A549 (cell line): ENCODE data around the gene MRPL20.

Experiments
- BHLHE40 ChIP-seq: IDR thresholded peaks from 2 replicates; pipeline ENCODE4 v1.6.1; 2012; ENCODE audit warnings: low read depth, low read length, inconsistent platforms
- CHD2 ChIP-seq: fragments of 150-350 bp; IDR thresholded peaks from 2 replicates; pipeline ENCODE4 v1.6.1; 2014; ENCODE audit warnings: low read length; ENCODE audit not compliant: partially characterized antibody
- JUNB ChIP-seq: fragments of >200 bp; sonication (Bioruptor Twin); formaldehyde crosslinking; IDR thresholded peaks from 2 replicates; pipeline ENCODE4 v1.6.1; 2016
- MAFK ChIP-seq: fragments of 450-650 bp; IDR thresholded peaks from 2 replicates; pipeline ENCODE4 v1.6.1; 2014; ENCODE audit not compliant: partially characterized antibody
- POLR2A ChIP-seq: IDR thresholded peaks from 2 replicates; pipeline ENCODE4 v1.6.1; 2012; ENCODE audit warnings: mild to moderate bottlenecking, low read length
- RARB ChIP-seq: fragments of 250-450 bp; sonication (Bioruptor Pico); IDR thresholded peaks from 2 replicates; pipeline ENCODE4 v1.8.0; 2021; ENCODE audit warnings: mild to moderate bottlenecking, moderate library complexity
- RFX5 ChIP-seq: fragments of 450-650 bp; IDR thresholded peaks from 2 replicates; pipeline ENCODE4 v1.7.1; 2014; ENCODE audit warnings: antibody characterized with exemption, mild to moderate bottlenecking, moderate library complexity
- TF ChIP-seq, protein P1 (sequence below): fragments of >200 bp; sonication (Bioruptor Twin); formaldehyde crosslinking; IDR thresholded peaks from 3 replicates; pipeline ENCODE4 v1.5.1; 2016
- TF ChIP-seq, protein P2 (sequence below): fragments of 450-650 bp; IDR thresholded peaks from 2 replicates; pipeline ENCODE4 v1.6.1; 2014; ENCODE audit warnings: antibody characterized with exemption
- TF ChIP-seq, protein P3 (sequence below): IDR thresholded peaks from 2 replicates; pipeline ENCODE4 v1.6.1; 2012

DNA sequence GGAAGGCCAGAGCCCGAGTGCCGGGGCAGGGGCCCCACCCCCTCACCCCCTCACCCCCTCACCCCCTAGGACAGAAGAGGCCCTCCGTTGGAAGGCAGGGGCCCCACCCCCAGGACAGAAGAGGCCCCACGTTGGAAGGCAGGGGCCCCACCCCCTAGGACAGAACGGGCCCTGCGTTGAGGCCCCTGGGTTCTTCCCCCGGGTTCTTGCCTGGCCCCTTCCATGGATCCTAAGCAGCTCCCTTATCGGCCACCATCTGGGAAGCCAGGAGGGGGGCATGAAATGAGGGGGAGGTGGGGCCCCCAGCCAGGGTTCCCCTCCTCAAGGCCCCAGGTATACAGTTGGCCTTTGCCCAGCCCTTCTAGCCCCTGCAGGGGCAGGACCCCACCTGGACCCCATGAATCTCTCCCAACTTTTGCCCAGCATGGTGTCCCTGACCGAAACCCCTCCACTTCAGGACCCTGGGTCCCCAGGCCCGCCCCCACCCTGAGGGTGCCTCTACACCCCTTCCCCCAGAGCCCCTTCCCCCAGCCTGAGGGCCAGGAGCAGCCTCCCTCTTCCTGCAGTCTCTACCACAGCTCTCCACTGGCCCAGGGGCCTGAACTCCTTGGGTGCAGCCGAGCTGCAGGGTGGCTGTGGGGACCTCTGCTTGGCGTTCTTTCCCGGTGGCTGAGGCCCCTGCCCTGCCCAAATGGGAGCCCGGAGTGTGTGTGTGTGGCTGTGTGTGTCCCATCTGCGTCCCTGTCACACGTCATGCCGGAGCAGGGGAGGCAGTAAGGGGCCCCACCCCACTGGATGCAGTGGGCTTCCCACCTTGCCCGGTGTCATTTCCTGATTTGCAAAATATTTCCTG, 24.1 kb upstream of the MRPL20 start:
- TF ChIP-seq, protein P1, sequence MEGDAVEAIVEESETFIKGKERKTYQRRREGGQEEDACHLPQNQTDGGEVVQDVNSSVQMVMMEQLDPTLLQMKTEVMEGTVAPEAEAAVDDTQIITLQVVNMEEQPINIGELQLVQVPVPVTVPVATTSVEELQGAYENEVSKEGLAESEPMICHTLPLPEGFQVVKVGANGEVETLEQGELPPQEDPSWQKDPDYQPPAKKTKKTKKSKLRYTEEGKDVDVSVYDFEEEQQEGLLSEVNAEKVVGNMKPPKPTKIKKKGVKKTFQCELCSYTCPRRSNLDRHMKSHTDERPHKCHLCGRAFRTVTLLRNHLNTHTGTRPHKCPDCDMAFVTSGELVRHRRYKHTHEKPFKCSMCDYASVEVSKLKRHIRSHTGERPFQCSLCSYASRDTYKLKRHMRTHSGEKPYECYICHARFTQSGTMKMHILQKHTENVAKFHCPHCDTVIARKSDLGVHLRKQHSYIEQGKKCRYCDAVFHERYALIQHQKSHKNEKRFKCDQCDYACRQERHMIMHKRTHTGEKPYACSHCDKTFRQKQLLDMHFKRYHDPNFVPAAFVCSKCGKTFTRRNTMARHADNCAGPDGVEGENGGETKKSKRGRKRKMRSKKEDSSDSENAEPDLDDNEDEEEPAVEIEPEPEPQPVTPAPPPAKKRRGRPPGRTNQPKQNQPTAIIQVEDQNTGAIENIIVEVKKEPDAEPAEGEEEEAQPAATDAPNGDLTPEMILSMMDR, result no peak
- TF ChIP-seq RARB (CRISPR knock-in tag) (no peak), POLR2A (no peak), CHD2 (no peak), JUNB (no peak), BHLHE40 (no peak), MAFK (no peak), RFX5 (no peak)
- TF ChIP-seq, protein P2, sequence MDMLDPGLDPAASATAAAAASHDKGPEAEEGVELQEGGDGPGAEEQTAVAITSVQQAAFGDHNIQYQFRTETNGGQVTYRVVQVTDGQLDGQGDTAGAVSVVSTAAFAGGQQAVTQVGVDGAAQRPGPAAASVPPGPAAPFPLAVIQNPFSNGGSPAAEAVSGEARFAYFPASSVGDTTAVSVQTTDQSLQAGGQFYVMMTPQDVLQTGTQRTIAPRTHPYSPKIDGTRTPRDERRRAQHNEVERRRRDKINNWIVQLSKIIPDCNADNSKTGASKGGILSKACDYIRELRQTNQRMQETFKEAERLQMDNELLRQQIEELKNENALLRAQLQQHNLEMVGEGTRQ, result no peak
- TF ChIP-seq, protein P3, sequence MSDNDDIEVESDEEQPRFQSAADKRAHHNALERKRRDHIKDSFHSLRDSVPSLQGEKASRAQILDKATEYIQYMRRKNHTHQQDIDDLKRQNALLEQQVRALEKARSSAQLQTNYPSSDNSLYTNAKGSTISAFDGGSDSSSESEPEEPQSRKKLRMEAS, result no peak
